A549 (cell line): ENCODE results near the gene DDX25.

ENCODE experiments used
- CEBPB ChIP-seq, 2 experiments: fragments of >200 bp in 1 of 2; sonication (Bioruptor Twin) in 1 of 2; formaldehyde crosslinking in 1 of 2; IDR thresholded peaks; 2 replicates each; pipeline ENCODE4 v1.6.1; 2012 to 2016
- CHD2 ChIP-seq: fragments of 150-350 bp; IDR thresholded peaks from 2 replicates; pipeline ENCODE4 v1.6.1; 2014; ENCODE audit warnings: low read length; ENCODE audit not compliant: partially characterized antibody
- CHD4 ChIP-seq: fragments of 200-600 bp; sonication (generic); IDR thresholded peaks from 2 replicates; pipeline ENCODE4 v1.6.1; 2016; ENCODE audit warnings: antibody characterized with exemption, mild to moderate bottlenecking, borderline replicate concordance
- CTCF ChIP-seq: fragments of >200 bp; sonication (Bioruptor Twin); formaldehyde crosslinking; IDR thresholded peaks from 3 replicates; pipeline ENCODE4 v1.5.1; 2016
- FOSB ChIP-seq: fragments of 250-450 bp; sonication (Bioruptor Pico); IDR thresholded peaks from 2 replicates; pipeline ENCODE4 v1.5.0; 2020; ENCODE audit warnings: mild to moderate bottlenecking, moderate library complexity
- MAX ChIP-seq: IDR thresholded peaks from 2 replicates; pipeline ENCODE4 v1.6.1; 2012
- POLR2A ChIP-seq: IDR thresholded peaks from 2 replicates; pipeline ENCODE4 v1.6.1; 2012; ENCODE audit warnings: mild to moderate bottlenecking, low read length
- RFX5 ChIP-seq: fragments of 450-650 bp; IDR thresholded peaks from 2 replicates; pipeline ENCODE4 v1.7.1; 2014; ENCODE audit warnings: antibody characterized with exemption, mild to moderate bottlenecking, moderate library complexity
- TP53 ChIP-seq: fragments of 250-450 bp; sonication (Bioruptor Pico); IDR thresholded peaks from 2 replicates; pipeline ENCODE4 v1.5.0; 2021; ENCODE audit warnings: mild to moderate bottlenecking, moderate library complexity

- TF ChIP-seq MAX (no peak), CTCF (no peak), CEBPB (IDR thresholded peaks at IDR 0.05) (no peak), FOSB (CRISPR knock-in tag) (no peak), RFX5 (no peak), TP53 (no peak), CHD2 (no peak), CHD4 (no peak), POLR2A (no peak)
Measured at GRCh38 chr11:125954945-125955640, 50.8 kb downstream of the DDX25 start.
